Left colon (tissue), 2 donors: Measurements from ENCODE around the gene CFAP157. TPM values are rescaled to one million over a fixed set of nuclear protein-coding genes. Genes with fewer than 3 reads are reported as not detected.

ENCODE experiments used
- ATAC-seq: fragments of 200-7000 bp; cut with Tn5 transposase; one replicate; pipeline ENCODE4 v1.9.1; 2020; ENCODE audit warnings: mild to moderate bottlenecking, moderate library complexity
- DNase-seq, 2 donors: peaks; one replicate each; pipeline ENCODE4 v3.0.0-alpha.2; 2020
- intact Hi-C, 2 donors: fragments of 100-400 bp; cut with DNase I in 1 of 2; cut with micrococcal nuclease in 1 of 2; formaldehyde crosslinking; loops; one replicate each; pipeline versions ENCODE4 v1.11.2 to v1.14.0; 2022; cut with DNase I, micrococcal nuclease
- total RNA-seq, 2 donors: library from RNA; stranded (reverse); fragmentation: NEBNext Ultra II Directional; extraction: Animal tissue kit (Norgen Biotek cat#: 25700); gene quantifications; one replicate each; pipeline ENCODE4 v1.2.1, GENCODE V29; 2021
- donor health status: DM: no; HTN: no; CAD: no.
- donor health status: DM: yes; HTN: yes; CAD: no.

CFAP157 gene
- total RNA-seq, 2 donors from 2014 or later, result 0.14 TPM; not detected in 1

DNA sequence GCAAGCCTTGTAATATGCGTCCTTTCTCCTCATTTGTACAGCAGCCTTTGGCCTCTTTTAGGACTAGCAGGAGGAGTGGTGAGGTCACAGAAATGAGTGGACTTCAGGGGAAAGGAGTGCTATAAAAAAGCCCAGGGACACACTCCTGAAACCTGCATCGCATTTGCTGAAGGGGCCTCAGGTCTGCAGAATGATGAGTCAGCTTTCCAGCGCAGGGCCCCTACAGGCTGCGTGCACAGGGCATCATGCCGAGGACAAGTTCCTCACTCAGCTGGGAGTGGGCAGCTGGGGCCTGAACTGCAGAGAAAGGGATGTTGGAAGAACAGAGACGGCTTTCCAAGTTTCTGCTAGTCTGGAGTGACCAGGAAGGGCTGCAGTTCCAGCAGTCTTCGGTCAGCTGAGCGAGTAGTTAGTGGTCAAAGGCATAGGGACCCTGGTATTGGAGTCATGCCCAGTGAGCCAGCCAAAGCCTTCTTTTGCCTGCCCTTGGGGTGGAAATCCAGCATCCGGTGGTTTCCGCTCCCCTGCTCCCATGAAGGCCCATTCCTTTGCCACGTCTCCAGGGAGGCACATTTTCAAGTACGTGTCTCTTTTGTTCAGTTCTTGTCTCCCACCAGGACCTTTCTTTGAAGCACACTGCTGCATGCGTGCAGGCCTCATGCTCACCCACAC is 17.3 kb upstream of the CFAP157 start:
- intact Hi-C loops, result no loop called here
- DNase-seq (no peak), ATAC-seq (no peak)

- ATAC-seq (no peak), DNase-seq (no peak)
- intact Hi-C loops, result no loop called here
Observed at GRCh38 chr9:127690735-127691134, 16.1 kb upstream of the CFAP157 start.

DNA sequence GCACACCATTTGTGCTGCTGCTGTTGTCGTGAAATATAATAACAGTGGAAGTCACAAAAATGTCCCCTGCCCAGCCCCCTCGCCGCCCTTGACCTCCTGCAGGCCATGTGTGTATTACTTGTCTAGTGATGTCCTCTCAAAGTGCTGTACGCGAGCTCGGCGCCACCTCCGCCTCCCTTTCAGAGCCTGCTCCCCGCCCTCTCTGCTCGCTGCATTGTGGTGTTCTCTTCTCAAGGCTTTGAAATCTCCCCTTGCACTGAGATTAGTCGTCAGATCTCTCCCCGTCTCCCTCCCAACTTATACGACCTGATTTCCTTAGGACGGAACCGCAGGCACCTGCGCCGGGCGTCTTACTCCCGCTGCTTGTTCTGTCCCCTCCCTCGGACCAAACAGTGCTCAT is 14.7 kb upstream of the CFAP157 start:
- ATAC-seq (no peak), DNase-seq (no peak)
- intact Hi-C loops, result no loop called here

DNA sequence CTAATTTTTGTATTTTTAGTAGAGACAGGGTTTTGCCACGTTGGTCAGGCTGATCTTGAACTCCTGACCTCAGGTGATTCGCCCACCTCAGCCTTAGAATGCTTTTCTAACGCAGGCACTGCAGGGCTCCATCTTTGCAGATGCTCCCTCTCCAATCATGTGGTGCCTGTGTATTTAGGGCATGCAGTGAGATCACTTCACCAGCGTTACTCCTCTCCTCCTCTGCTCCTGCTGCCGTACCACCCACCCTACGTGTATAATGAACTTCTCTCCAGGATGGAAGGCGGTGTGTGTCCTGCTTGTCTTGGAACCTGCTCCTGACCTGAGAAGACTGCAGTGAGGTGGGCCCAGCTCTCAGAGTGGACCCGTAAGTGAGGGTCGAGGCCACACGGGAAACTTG is 13.6 kb upstream of the CFAP157 start:
- ATAC-seq, result no peak
- intact Hi-C loops, result no loop called here

GRCh38 chr9:127693697-127694096 is 13.1 kb upstream of the CFAP157 start:
- intact Hi-C loops, result no loop called here
- ATAC-seq (no peak), DNase-seq (no peak)

More for the DNA sequence above, 13.6 kb upstream of the CFAP157 start:
- DNase-seq, result no peak

DNA sequence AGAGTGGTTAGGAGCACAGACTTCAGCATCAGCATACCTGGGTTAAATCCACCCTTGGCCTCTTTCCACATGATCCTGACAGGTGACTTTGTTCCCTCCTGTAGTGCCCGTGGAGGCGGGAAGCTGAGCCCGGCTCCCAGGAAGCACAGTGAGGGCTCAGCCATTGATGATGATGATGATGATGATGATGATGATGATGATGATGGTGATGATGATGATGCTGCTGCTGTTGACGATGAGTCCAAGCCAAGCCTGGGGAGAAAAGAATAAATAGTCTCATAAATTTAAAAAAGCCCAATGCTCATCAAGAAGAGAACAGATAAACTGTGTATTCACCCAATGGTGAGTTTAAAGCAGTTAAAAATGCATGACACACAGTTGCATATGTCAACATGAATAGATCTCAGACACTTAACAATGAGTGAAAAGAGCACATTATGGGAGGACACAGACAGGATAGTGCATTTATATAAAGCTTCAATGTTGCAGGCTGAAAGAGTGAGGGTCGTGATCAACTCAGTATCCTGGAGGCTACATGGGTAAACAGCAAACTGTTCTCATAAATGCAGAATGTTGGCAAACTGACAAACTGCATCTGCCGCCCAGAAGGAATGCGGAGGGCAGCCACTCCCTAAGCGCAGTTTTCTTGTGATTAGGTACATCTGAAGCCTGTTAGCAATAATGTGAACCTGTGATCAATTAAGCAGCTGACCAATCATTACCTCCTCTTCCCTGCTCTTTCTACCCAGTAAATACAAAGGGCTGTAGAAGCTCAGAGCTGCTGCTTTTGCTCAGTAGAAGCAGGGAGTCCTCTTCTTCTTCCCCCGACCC is 11.7 kb upstream of the CFAP157 start:
- no peak for ATAC-seq
- no peak for DNase-seq
- intact Hi-C loops, result no loop called here

DNA sequence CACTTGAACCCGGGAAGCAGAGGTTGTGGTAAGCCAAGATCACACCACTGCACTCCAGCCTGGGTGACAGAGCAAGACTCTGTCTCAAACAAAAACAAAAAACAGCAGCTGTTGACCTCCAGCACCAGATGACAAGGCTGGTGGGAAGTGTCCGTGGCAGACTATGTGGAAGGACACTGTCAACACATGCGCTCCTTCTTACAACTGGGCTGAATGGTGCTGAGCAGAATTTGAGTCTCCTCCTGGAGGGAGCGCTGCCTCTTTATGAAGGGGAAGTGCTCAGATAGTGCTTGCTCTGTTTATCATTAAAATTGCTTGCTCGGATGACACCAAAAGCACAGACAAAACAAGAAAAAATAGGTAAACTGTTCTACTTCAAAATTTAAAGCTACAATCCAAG is 9.2 kb upstream of the CFAP157 start:
- intact Hi-C loops, result no loop called here
- ATAC-seq, result no peak
- DNase-seq, result no peak

DNA sequence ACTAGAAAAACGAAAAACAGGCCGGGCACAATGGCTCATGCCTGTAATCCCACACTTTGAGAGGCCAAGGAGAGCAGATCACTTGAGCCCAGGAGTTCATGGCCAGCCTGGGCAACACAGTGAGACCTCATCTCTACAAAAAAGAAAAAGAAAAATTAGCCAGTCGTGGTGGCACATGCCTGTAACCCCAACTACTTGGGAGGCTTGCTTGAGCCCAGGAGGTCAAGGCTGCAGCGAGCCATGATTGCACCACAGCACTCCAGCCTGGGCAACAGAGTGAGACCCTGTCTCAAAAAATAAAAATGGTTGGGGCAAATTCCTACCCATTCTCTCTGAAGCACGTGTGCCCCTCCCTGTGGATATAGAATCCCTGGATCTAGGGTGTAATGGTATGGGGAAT is 8.4 kb upstream of the CFAP157 start:
- DNase-seq (no peak), ATAC-seq (no peak)
- intact Hi-C loops, result no loop called here

- DNase-seq, result peak; percentile 92 to 96
- intact Hi-C loops, result no loop called here
- peak; percentile 100 for ATAC-seq
Observed at GRCh38 chr9:127698985-127699670, 7.7 kb upstream of the CFAP157 start.

- intact Hi-C loops, result no loop called here
- ATAC-seq (no peak), DNase-seq (no peak)
Observed at GRCh38 chr9:127700140-127700539, 6.6 kb upstream of the CFAP157 start.

DNA sequence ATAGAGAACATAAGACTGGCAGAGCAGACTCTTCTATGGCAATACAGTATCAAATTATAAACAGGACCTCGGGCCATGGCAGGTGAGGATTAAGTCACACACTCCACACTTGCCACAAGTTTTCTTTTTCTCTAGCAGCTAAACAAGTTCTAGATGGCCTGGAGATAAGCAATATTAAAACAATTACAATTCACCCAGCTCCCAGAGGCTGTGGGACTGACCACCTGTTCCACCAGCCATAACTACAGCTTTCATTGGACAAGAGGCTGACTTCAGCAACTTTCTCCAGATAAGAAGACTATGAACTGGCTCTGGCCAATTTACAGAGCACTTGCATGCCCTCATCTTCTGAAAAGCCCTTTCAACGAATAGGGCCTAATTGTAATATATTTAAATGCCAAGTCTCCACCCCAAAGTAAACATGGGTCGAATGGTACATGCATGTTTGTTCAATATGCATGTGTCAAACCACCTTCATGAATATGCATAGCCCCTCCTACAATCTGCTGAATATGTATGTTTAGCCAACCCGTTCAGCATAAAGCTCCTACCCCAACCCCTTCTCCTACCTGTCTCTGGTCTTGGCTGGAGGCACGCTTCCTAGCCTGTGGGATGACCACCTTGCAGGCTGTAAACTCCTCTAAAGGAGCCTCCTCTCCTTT is 6.1 kb upstream of the CFAP157 start:
- intact Hi-C loops, result no loop called here
- ATAC-seq (no peak), DNase-seq (no peak)

GRCh38 chr9:127703289-127703946 is 3.4 kb upstream of the CFAP157 start:
- intact Hi-C loops, result no loop called here
- no peak for ATAC-seq

GRCh38 chr9:127705577-127706379 is 1.0 kb upstream of the CFAP157 start:
- no peak for ATAC-seq
- intact Hi-C loops, result no loop called here
- no peak for DNase-seq

More at GRCh38 chr9:127703289-127703946, 3.4 kb upstream of the CFAP157 start:
- no peak for DNase-seq

DNA sequence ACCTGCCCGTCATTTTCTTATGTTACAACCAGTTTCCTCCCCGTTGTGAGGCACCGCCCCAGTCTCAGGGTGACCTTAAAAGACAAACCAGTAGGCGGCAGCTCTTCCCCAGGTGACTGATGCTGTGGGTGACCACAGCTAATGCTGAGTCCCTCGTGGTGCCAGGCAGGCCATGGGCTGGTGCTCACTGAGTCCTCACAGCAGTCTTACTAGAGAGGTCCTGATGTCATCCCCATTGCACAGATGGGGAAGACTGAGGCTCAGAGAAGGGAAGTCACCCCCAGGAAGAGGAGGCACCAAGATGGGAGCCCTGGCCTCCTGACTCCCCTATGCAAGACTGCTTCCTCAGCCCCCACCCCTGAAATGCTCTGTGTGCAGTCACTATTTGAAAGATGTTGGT is 978 bp downstream of the CFAP157 start:
- ATAC-seq (peak; percentile 81), DNase-seq (no peak)
- intact Hi-C loops, result no loop called here

- ATAC-seq (no peak), DNase-seq (no peak)
- intact Hi-C loops, result no loop called here
Observed at GRCh38 chr9:127708952-127709587, 2.3 kb downstream of the CFAP157 start.

DNA sequence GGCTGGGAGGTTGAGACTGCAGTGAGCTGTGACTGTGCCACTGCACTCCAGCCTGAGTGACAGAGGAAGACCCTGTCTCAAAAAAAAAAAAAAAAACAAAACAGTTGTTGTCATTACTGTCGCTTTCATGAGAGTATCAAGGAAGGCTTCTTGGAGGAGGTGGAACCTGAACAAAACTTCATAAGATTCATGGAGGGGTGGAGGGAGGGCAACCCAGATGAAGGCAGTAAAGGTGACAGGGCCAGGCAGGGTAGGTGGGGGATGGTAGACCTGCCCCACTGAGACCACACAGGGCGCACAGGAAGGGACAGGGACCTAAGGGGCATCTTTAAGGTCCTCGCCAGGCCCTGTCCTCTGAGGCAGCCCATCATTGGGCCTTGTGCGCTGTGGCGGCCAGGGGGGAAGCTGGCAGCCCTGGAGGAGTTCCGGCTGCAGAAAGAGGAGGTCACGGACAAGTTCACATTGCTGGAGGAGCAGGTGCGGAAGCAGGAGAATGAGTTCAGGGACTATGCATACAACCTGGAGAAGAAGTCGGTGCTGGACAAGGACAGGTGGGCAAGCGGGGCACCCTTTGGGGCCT is 3.5 kb downstream of the CFAP157 start:
- intact Hi-C loops, result no loop called here
- no peak for DNase-seq
- ATAC-seq, result no peak

DNA sequence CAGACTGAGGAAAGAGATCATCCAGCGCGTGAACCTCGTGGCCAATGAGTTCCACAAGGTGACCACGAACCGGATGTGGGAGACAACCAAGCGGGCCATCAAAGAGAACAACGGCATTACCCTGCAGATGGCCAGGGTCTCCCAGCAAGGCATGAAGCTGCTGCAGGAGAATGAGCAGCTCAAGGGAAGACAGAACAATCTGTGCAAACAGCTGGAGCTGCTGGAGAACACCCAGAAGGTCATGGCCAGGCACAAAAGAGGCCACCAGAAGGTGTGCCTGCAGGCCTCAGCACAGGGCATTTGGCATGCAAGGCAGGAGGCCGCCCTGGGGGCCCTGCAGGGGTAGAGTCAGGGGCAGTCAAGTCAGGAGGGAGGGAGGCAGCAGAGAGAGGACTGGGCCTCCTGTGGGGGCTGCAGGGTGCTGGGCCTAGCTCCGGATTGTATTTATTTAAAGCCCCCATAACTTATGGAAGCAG is 4.5 kb downstream of the CFAP157 start:
- intact Hi-C loops, result no loop called here
- ATAC-seq, result no peak
- no peak for DNase-seq
